Astrocyte of the spinal cord (primary cell): ENCODE data around the gene DGAT2.

Experiments used
- DNase-seq: peaks from one replicate; pipeline ENCODE4 v3.0.0; 2011; ENCODE audit warnings: low read depth, low spot score
- H3K4me3 ChIP-seq: 2 replicates; pipeline ENCODE4 v1.5.1; 2011; ENCODE audit warnings: low read depth, mild to moderate bottlenecking, low read length, moderate library complexity
- CTCF ChIP-seq: IDR thresholded peaks from 2 replicates; pipeline ENCODE4 v1.5.1; 2012; ENCODE audit warnings: low read depth, mild to moderate bottlenecking, low read length, inconsistent platforms
- in situ Hi-C: cut with HindIII; loops from 2 replicates; pipeline ENCODE4 v1.10.0; 2017; ENCODE audit warnings: low sequenced_read_pairs

The DGAT2 gene

DNA sequence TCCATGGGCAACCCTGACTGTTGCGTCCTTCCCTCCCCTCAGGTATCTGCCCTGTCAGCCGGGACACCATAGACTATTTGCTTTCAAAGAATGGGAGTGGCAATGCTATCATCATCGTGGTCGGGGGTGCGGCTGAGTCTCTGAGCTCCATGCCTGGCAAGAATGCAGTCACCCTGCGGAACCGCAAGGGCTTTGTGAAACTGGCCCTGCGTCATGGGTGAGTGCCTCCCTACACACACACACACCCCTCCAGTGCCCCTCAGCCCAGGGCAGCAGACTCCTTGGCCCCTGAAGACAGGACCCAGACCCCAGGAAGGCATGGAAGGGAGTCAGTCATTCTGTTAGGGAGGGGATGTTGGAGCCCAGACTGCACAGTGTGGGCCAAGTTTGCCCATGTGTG lies 28.5 kb downstream of the DGAT2 start:
- in situ Hi-C loops, result no loop called here
- no peak for DNase-seq
- no peak for TF ChIP-seq CTCF

DNA sequence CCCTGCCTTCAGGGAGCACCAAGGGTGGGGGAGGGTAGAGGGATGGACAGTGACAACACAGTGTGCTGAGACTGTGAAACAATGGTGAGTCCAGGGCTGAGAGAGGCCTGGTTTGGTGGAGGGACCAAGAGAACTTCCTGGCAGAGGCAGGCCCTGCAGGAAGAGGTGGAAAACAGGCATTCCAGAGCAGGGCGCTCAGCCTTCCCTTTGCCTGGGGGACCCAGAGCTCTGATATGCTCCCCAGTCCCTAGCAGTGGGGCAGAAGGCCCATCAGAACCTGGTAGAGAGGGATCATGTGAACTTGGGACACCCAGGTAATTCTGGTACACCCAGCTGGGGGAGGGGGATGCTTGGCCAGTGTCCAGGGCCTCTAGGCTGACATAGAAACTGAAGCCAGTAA lies 29.2 kb downstream of the DGAT2 start:
- TF ChIP-seq CTCF, result no peak
- in situ Hi-C loops, result no loop called here
- no peak overlapping the region for H3K4me3 ChIP-seq
- DNase-seq, result no peak

More for the DNA sequence above, 28.5 kb downstream of the DGAT2 start:
- no peak overlapping the region for H3K4me3 ChIP-seq

DNA sequence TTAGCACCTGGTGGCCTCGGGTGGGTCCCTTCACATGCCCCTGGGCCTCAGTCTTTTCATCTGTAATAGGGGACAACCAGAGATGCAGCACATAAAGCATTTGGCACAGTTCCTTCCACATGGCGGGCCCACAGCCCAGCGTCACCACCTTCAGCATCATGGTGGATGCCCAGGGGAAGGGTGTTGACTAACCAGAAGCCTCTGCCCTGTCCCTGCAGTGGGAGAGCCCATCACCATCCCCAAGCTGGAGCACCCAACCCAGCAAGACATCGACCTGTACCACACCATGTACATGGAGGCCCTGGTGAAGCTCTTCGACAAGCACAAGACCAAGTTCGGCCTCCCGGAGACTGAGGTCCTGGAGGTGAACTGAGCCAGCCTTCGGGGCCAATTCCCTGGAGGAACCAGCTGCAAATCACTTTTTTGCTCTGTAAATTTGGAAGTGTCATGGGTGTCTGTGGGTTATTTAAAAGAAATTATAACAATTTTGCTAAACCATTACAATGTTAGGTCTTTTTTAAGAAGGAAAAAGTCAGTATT lies 31.6 kb downstream of the DGAT2 start:
- in situ Hi-C loops, result no loop called here
- no peak for TF ChIP-seq CTCF
- DNase-seq, result no peak
- H3K4me3 ChIP-seq, result no peak overlapping the region

GRCh38 chr11:75800728-75801361 lies 32.3 kb downstream of the DGAT2 start:
- no peak for TF ChIP-seq CTCF
- no peak for DNase-seq
- in situ Hi-C loops, result no loop called here

DNA sequence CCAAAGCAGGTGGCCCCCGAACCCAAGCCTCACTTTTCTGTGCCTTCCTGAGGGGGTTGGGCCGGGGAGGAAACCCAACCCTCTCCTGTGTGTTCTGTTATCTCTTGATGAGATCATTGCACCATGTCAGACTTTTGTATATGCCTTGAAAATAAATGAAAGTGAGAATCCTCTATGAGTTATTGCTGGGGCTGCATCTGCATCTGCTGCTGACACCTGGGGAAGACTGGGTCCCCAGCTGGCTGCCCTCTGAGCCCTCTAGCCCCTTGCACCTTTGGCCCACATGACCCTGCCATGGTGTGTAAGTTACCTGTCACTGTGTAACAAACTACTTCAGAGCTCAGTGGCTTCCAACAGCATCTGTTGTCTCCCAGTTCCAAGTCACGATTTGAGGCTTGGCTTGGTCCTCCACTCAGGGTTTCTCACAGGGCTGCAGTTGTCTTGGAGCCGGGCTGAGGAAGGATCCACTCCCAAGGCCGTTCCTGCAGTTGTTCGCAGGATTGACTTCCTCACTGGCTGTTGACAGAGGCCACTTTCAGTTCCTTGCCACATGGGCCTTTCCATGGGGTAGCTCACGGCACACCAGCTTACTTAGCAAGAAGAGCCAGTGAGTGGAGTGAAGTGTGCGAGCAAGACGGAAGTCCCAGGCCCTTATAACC lies 32.9 kb downstream of the DGAT2 start:
- H3K4me3 ChIP-seq, result no peak overlapping the region
- TF ChIP-seq CTCF, result no peak
- in situ Hi-C loops, result no loop called here
- no peak for DNase-seq

More at GRCh38 chr11:75800728-75801361, 32.3 kb downstream of the DGAT2 start:
- H3K4me3 ChIP-seq, result no peak overlapping the region

- in situ Hi-C loops, result no loop called here
- H3K4me3 ChIP-seq, result no peak overlapping the region
- no peak for DNase-seq
- TF ChIP-seq CTCF, result no peak
These were observed 33.7 kb downstream of the DGAT2 start for GRCh38 chr11:75802021-75802912.
